Kidney tubule cell (primary cell): ENCODE data around the gene OPRL1.
A peak's percentile ranks its signal among the peaks of the same experiment; 100 is the strongest.

Experiments used
- DNase-seq: peaks from one replicate; pipeline ENCODE4 v3.0.0-alpha.2; 2018; ENCODE audit warnings: low spot score

Gene OPRL1

DNA sequence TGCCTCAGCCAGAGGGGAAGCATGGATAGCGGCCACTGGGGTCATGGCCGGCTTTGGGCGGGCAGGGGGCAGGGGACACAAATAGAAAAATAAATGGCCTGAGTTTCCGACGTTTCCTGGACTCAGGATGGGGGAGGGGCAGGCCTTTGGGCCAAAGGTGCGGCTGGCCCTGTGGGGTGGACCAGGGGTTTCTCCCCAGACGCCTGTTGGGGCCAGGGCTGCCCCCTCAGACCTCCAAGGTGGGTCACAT lies 23.3 kb upstream of the OPRL1 start:
- no peak for DNase-seq

DNA sequence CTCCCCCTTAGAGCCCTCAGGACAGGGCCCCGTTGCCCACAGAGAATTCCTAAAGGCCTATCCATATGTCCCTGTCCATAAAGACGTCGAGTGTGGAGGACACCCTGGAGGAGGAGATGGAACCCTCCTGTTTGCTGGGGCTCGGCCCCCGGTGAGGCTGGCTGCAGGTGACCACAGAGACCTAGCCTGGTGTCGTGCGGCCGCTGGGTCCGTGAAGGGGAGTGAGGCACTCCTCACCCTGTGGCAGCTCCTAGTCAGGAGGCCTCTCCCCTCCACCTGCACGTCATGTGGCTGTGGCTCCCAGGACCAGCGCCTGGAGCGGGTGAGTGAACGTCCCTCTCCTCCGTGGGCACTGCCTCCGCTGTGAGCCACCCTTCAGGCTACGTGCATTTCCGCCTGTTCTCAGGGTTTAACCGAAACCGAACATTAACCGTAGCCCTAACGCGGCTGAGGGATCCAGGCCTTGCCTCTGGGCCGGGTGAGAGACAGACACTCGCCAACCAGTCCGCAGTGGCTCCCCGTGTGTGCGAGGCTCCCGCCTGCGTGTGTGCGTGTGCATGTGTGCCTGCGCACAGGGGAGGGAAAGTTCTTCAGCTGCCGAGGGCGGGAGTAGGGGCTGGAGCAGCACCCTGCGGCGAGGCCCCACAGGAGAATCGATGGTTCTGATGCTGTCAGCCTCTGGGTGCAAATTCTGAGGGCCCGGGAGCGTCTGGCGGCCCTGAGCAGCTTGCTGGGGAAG lies 22.8 kb upstream of the OPRL1 start:
- no peak for DNase-seq

DNA sequence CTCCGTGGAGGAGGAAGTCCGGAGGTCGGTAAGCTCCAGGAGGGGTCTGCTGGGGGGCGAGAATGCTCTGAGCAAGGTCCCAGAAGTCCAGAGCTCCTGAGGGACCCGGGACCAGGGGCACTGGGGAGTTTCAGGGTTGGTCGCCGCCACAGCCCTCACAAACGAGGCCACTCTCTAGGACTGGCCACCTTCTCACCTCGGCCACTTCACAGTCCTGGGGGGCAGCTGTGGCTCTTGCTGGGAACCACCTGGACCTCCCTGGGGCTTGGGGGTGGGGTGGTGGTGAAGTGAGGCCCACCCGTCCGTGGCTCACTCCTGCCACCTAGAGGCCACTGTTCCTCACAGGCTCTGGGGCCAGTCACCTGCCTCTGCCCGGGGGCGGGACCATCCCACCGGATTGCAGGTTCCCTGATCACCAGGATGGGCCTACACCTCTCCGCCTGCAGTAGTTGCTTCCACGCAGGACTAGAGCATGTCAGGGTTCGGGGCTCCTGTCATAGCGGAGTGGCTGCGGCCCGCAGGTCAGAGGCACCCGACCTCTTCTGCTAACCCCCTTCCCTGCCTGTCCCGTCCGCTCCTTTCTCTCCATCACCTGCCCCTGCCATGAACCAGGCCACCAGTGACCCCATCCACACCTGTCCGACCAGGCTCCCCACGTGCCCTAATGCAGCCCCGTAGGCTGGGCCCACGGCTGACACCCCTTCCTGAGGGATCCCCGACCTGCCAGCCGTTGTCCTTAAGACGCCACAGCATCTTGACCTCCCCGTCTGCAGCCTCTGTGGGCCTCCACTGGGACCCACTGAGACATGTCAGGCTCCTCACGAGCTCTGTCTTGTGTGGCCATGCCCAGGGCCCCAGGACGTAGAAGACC lies 22.0 kb upstream of the OPRL1 start:
- DNase-seq, result peak; percentile 68

DNA sequence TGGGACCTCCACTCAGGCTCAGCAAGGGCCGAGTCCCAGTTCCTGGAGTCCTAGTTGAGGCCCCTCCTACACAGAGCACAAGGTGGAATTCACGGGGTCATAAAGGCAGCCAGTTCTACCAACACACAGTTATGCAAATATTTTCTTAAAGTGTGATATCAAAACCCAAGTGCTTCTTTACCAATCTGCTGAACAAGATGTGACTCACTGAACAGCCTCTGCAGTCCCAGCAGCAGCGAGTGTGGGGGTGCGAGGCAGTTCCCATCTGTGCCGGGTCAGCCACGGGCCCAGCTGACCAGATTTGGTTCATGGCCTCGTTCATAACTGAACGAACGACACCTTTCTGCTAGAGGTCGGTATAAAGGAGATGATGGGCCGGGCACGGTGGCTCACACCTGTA lies 21.3 kb upstream of the OPRL1 start:
- no peak for DNase-seq

DNA sequence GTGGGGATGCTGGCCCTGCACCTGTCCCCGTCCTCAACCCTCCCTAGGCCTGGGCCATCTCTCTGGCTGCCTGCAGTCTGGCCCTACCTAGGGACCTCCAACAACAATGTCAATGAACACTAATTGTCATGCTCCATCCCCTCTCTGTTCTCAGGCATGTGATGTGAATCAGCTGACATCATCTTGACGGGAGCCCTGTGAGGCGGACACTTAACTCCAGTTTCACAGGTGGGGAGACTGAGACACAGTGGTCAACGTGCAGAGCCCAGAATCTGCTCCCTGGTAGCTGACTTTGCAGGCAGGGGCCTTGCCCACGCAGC lies 17.6 kb upstream of the OPRL1 start:
- DNase-seq, result peak; percentile 35

DNA sequence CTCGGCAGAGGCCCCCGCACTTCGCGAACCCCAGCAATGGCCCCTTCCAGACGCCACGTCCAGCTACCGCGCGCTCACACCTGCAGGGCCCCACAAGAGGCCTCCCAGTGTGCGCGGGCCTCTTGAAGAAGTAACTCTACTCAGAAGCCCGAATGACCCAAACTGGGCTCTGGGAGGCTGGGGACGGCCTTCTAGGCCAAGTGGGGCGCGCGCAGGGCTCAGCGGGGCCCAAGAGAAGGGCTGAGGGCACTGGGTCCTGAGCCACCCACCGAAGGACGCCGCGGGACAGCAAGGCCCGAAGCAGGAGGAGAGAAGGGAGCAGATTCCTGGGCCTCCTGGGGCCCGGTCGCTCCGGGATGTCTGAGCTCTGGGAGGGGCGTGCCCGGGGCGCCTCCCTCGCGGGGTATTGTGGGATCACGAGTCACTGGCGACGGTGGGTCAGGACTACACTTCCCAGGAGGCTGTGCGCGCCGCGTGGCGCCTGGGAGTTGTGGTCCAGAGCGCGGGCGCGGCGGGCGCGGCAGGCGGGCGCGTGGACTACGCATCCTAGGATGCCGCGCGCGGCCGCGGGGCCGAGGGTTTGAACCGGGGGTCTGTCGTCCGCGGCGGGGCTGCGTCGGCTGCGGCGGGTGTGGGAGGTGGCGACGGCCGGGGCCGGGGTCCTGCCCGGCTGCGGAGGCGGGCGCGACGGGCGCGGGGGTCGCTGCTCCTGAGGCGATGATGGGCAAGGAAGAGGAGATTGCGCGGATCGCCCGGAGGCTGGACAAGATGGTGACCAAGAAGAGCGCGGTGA lies 17.1 kb upstream of the OPRL1 start, which contains the start of gene TCEA2:
Gene TCEA2 (plus strand): TSS at position 603 of the 793 bp plus-strand sequence. CDS start 115 bp downstream, at position 718.
- peak; percentile 95 for DNase-seq

DNA sequence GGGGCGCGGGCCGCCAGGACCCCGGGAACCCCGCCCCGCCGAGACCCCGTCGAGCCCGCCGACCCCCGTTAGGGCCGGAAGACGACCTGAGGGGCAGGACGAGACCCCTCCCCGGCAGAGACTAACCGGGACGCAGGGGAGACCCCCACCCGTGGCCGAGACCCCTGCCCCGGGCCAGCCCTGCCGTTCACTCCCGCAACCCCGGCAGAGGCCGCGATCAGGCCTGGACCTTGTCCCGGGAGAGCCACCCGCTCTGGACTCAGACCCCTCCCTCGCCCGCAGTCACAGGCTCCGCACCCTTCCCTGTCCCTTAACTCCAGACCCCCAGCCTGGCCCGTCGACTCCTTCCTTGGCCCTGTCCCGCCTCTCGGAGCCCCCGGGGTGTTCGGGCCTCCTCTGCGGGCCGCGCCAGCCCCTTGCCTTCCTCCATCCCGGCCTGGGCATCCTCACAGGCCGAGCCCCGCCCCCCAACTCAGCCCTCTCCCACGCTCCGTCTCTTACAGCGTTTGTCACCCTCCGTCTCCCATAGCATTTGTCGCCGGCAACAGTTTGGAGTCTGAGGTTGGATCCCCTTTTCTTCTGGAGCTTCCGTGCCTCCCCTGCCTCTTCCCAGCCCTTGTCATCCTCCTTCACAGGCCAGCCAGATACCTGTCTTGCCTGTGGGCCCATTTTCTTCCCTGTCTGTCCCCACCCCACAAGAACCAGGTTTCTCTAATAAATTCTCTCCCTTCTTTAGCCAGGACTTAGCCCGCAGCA lies 16.3 kb upstream of the OPRL1 start:
- no peak for DNase-seq

DNA sequence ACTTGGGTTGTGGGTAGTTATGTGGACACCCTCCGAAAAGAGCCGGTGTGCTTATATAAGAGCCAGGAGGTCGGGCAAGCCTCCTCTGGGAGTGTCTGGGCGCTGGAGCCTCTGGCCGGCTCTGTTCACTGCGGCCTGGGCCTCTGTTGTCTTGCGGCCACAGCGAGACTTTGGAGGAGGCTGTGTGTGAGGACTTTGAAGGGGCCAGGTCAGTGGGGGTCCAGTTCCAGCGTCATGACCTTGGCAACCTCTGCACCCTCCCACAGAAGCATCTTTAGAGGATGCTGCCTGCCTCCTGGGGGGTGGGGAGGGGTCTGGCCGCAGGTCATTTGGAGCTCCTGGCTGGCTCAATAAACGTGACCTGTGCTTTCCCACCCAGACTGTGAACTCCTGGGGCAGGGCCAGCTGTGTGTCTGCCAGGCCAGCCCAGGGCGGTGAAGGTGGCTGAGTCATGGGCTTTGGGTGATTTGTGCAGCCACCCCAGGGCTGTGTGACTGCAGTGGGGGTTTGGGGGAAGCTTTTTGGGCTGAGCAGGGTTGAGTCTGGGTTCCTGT lies 15.7 kb upstream of the OPRL1 start:
- peak; percentile 72 for DNase-seq

DNA sequence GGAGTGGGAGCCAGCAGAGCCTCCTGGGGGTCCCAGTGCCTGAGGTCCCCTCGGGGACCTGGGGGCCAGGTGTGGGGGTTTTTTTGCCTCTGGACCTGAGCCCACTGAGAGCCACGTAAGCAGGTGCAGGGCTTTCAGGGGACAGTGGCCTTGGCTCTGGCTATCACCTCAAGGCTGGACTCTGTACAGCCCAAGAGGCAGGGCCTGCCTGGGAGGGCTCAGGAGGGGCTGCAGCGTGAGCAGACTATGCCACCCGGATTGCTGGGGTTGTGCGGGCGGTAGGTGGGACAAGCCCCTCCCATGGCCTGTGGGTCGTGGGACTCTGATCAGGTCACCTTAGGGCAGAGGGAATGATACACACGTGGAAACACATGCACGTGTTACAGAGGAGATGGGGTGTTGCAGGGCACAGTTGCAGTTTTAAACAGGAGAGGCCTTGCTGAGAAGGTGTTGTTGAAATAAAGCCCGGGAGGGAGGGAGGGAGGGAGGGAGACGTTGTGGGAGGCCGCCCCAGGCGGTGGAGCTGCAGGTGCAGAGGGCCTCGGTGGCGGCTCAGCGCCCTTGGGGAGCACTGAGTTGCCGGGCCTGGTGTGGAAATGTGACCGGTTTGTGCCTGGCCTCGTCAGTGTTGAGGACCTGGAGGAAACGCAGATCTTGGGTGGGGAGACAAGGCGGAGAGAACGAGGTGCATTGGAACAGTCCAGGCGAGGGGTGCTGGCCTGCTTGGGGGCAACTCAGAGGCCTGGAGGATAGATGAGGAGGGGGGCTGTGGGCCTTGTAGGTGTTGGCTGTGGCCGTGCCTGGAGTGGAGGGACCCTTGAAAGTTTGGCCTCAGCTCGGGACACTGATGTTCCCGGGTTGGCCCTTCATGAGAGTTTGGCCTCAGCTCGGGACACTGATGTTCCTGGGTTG lies 14.6 kb upstream of the OPRL1 start:
- DNase-seq, result no peak

DNA sequence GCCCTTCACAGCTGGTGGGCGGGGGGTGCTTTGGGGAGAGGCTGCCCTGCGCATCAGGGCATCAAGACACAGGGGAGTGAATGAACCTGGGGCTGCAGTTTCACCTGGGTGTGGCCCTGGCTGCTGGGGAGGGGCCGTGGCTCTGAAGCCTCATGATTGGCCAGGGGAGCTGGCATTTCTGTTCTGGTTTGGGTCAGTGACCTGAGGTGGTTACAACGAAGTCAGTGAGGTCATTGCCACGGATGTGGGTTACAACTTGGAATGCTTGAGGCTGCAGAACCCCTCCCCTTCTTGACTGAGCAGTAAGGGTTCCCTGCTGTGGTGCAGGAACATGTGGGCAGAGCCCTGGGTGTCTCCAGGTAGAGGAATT lies 13.9 kb upstream of the OPRL1 start:
- DNase-seq, result peak; percentile 95

DNA sequence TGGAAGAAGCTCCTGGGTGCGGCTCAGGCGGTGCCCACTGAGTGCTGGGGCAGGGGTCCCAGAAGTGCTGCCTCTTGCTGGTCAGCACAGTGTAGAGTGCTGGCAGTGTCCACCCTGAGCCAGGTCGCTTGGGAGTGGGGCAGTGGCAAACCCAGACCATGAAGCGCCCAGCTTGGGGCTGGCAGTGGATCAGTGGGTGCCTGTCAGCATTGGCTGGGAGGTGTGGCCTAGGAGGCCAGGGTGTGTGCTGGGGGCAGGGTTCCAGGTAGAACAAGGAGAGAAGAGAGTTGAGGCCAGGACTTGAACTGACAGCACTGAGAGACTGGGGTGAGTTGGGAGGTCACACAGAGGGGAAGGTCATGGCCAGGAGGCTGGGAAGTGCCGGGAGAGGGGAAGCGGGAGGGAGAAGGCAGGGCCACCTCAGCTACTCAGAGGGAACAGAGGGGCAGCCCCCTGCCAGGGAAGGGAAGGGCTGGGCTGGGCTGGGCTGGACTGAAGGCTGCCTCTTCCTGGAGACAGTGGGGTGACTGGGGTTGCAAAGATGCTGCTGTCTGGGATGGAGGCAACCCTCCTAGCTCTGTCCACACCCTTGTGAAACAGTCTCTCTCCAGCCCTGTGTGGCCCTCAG lies 12.8 kb upstream of the OPRL1 start:
- no peak for DNase-seq

DNA sequence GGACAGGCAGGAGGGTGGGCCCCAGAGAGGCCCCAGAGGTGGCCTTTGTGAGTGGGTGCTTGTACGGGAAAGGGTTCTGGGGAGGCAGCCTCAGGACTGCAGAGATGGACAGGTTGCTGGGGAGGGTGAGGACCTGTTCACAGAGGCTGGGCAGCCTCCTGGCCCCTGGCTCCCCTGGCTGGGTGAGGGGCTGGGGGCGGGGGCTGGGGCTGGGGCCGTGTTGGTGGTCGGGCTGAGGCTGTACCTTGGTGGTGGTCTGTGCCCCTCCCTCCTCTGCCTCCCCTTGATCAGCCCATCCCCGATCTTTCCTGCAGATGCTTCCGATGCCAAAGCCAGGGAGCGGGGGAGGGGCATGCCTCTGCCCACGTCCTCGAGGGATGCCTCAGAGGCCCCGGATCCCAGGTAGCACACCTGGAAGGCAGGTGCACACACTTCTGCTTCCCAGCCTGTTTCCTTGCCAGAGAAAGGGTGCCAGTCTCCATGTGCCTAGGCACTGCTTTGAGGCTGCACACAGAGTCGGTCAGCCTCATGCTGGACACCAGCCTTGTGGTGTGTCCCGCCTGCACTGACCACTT lies 12.1 kb upstream of the OPRL1 start:
- no peak for DNase-seq

DNA sequence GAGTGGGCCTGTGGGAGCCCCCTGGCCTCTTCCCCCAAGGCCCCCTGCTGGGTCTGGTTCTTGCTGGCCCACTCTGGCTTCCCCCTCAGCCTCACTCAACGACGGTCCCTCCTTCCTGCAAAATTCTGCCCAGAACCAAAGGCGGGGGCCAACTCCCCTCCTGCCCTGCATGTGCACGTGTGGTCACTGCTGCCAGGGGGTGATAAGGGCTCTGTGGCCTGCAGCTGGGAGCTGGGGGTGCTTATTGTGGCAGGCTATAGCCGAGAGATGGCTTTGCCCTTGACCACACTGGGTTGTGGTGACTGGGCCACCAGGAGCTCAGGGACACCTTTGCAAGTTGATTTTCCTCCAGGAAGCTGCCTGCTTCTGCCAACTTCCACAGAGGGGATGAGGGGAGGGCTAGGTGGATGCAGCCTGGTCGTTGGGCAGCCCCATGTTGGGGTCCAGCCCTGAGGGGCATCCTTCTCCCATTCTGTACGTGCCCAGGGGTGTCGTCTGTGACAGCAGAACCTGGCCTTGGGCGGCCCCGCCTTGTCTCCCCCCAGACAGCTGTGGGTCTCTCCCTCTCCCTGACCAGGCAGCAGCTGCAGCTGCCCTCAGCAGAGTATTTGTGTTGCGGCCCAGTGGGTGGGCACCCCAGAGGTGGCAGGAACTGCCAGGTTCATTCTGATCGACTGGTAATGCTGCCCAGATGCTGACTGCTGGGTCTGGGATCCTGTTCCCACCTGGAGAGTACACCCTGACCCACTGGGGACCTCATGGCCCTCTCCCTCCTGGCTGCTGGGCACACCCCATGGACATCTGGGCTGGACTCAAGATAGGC lies 11.3 kb upstream of the OPRL1 start:
- DNase-seq, result no peak

DNA sequence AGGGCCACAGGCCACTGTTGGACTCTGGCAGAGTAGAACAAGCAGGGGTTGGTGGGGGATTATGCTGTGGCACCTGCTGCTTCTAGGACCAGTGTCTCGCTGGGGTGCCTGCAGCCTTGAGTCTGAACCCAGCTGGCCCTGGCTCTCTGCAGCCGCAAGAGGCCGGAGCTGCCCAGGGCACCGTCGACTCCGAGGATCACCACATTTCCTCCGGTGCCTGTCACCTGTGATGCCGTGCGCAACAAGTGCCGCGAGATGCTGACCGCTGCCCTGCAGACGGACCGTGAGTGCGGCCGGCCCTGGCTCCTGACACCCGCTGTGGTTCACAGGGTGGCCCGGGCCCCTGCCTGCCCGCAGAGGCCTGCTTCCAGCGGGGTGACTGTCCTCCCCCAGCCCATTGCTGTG lies 10.7 kb upstream of the OPRL1 start:
- DNase-seq, result no peak

DNA sequence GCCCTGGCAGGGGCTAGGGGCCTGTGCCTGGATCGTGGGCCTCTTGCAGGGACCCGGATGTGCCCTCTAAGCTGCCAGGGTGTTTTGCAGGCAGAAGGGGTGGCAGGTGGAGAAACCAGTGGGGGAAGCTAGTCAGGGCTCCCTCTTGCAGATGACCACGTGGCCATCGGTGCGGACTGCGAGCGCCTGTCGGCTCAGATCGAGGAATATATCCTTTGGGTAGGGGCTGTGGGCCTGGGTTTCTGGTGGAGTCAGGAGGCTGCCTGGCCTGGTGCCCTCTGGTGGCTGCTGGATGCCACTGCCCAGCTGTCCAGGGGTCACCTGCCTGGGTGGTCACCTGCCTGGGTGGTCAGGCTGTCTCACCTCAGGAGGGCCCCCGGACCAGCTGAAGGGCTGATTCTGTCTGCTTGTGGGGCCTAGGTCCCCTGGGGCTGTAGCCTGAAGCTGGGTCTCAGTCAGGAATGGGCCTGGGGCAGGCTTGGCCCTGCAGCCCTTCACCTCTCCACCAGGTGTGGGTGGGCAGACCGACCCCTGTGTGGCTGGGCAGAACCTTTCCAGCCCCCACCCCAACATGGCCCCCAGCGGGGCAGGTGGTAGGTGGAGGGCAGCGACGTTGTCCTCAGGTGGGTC lies 10.2 kb upstream of the OPRL1 start:
- DNase-seq, result peak; percentile 41

DNA sequence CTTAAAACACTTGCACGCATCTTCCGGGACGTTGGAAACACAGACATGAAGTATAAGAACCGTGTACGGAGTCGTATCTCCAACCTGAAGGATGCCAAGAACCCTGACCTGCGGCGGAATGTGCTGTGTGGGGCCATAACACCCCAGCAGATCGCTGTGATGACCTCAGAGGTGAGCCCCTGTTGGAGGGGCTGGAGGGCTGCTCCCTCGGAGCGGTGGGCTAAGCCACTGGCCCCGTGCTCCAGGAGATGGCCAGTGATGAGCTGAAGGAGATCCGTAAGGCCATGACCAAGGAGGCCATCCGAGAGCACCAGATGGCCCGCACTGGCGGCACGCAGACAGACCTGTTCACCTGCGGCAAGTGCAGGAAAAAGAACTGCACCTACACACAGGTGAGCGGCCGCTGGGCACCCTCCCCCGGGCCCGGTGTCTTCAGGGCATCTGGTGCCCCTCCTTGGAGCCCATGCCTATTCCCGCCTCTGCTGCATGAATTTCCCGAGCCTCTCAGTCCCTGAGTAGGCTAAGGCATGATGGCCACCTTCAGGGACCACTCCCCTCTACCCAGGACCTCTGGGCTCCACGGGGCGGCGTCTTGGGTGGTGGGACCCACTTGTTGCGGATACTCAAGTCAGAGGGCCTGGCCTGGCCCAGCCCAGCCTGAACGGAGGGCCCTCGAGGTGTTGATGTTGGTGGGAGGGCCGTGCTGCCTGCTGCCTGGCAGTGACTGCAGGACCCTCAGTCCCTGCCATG lies 9.5 kb upstream of the OPRL1 start:
- no peak for DNase-seq

DNA sequence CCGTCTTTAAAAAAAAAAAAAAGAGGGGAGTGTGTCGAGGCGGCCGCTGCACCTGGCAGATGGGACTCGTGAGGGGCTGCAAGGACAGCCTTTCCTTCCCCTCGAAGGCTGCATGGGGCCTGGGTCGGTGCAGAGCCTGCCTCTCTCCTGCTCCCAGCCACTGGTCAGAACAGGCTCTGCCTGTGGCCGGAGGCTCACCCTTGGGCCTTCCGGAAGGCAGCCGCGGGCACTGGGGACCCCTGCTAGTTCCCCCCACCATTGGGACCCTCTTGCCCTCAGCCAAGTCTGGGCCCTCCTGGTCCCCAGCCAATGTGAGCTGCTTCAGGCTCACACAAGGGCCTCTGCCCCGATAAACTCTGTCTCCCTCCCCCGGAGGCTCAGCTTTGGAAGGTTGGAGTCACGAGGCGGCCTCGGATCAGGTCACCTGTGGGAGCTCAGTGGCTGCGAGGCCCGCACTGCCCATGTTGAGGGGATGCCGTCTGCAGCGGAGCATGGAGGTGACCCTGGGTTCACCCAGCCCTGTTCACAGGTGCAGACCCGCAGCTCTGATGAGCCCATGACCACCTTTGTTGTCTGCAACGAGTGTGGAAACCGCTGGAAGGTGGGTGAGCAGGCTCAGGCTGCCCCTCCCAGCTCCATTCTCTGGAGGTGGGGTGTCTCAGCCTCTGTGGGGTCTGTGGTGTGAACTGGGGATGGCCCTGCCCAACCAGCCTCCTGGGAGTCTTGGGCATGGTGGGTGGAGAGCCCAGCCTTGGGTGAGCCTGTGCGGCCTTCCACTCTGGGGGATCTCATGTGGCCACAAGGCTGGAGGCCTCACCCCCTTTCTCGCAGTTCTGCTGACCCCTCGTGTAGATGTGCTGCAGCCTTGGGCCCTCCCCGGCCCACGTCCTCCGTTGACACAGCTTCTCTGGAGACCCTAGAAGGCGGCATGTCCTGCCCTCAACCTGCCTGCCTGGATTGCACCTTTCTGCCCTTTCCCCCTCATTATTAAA lies 8.2 kb upstream of the OPRL1 start:
- no peak for DNase-seq
